ENCODE results near the gene PIEZO1. TPM values are rescaled to one million over a fixed set of nuclear protein-coding genes. Genes with fewer than 3 reads are reported as not detected.

Gene PIEZO1
- total RNA-seq, 1 donor from 2014 or later: 160 TPM

GRCh38 chr16:88780142-88781062 is 4.6 kb downstream of the PIEZO1 start:
- peak overlapping the region; percentile 25 for H3K27ac Mint-ChIP-seq
- H3K4me3 Mint-ChIP-seq: no peak overlapping the region
- no peaks in the 10 kb centered on the region for H3K9me3 Mint-ChIP-seq
- no peak for DNase-seq (ENCODE audit: low spot score in 2 of 2, unreplicated experiment in 2 of 2)
- peaks cover 39% of the 10 kb centered on the region for H3K4me1 Mint-ChIP-seq
- H3K27me3 Mint-ChIP-seq (ENCODE audit: low read depth): no peaks in the 10 kb centered on the region
- no peak for TF ChIP-seq CTCF (IDR thresholded peaks at IDR 0.05; ENCODE audit: unreplicated experiment)
- no peaks in the 10 kb centered on the region for H3K36me3 Mint-ChIP-seq

- Mint-ChIP-seq H3K4me3 (no peak overlapping the region), H3K27me3 (ENCODE audit: low read depth) (no peaks in the 10 kb centered on the region), H3K4me1 (peaks cover 39% of the 10 kb centered on the region), H3K36me3 (no peaks in the 10 kb centered on the region), H3K27ac (peak overlapping the region; percentile 21), H3K9me3 (no peaks in the 10 kb centered on the region)
- TF ChIP-seq CTCF (IDR thresholded peaks at IDR 0.05; ENCODE audit: unreplicated experiment): no peak
- no peak for DNase-seq (ENCODE audit: low spot score in 2 of 2, unreplicated experiment in 2 of 2)
Observed at GRCh38 chr16:88779406-88780141, 5.4 kb downstream of the PIEZO1 start.

- no peak for DNase-seq (ENCODE audit: low spot score in 2 of 2, unreplicated experiment in 2 of 2)
- Mint-ChIP-seq H3K4me3 (no peak overlapping the region), H3K9me3 (no peaks in the 10 kb centered on the region), H3K27ac (no peak overlapping the region), H3K27me3 (ENCODE audit: low read depth) (no peaks in the 10 kb centered on the region), H3K4me1 (peaks cover 43% of the 10 kb centered on the region), H3K36me3 (no peaks in the 10 kb centered on the region)
- no peak for TF ChIP-seq CTCF (IDR thresholded peaks at IDR 0.05; ENCODE audit: unreplicated experiment)
Observed at GRCh38 chr16:88778541-88779065, 6.4 kb downstream of the PIEZO1 start.

GRCh38 chr16:88778271-88778525 is 6.8 kb downstream of the PIEZO1 start:
- no peaks in the 10 kb centered on the region for H3K9me3 Mint-ChIP-seq
- TF ChIP-seq CTCF (IDR thresholded peaks at IDR 0.05; ENCODE audit: unreplicated experiment): no peak
- H3K27ac Mint-ChIP-seq: no peak overlapping the region
- H3K36me3 Mint-ChIP-seq: no peaks in the 10 kb centered on the region
- no peak overlapping the region for H3K4me3 Mint-ChIP-seq
- H3K4me1 Mint-ChIP-seq: peaks cover 41% of the 10 kb centered on the region
- H3K27me3 Mint-ChIP-seq (ENCODE audit: low read depth): no peaks in the 10 kb centered on the region
- no peak for DNase-seq (ENCODE audit: low spot score in 2 of 2, unreplicated experiment in 2 of 2)

- peaks cover 41% of the 10 kb centered on the region for H3K4me1 Mint-ChIP-seq
- H3K27me3 Mint-ChIP-seq (ENCODE audit: low read depth): no peaks in the 10 kb centered on the region
- H3K9me3 Mint-ChIP-seq: no peaks in the 10 kb centered on the region
- H3K36me3 Mint-ChIP-seq: no peaks in the 10 kb centered on the region
- no peak for DNase-seq (ENCODE audit: low spot score in 2 of 2, unreplicated experiment in 2 of 2)
- H3K4me3 Mint-ChIP-seq: no peak overlapping the region
- TF ChIP-seq CTCF (IDR thresholded peaks at IDR 0.05; ENCODE audit: unreplicated experiment): no peak
- H3K27ac Mint-ChIP-seq: no peak overlapping the region
Observed at GRCh38 chr16:88777471-88778270, 7.3 kb downstream of the PIEZO1 start.
